Activated CD8-positive, alpha-beta T cell treated with anti-CD3 and anti-CD28 coated beads for 36 hours (primary cell): ENCODE data around the gene EPHA6. TPM values are rescaled to one million over a fixed set of nuclear protein-coding genes. Genes with fewer than 3 reads are reported as not detected.

Experiments
- ATAC-seq: fragments of 200-7000 bp; cut with Tn5 transposase; one replicate; pipeline ENCODE4 v1.10.0; 2021; ENCODE audit warnings: mild to moderate bottlenecking, moderate library complexity
- CTCF ChIA-PET: fragments of 350-600 bp; sonication (Branson Sonifier 250); formaldehyde crosslinking; loops from one replicate; lab custom pipeline; 2021; ENCODE audit warnings: antibody characterized with exemption; lab: Charles Lee
- POLR2A ChIA-PET: fragments of 350-600 bp; sonication (Branson Sonifier 250); formaldehyde crosslinking; loops from one replicate; lab custom pipeline; 2021; ENCODE audit warnings: antibody characterized with exemption; lab: Charles Lee
- DNase-seq: peaks from one replicate; pipeline ENCODE4 v3.0.0-alpha.2; 2020
- H3K27ac Mint-ChIP-seq: one replicate; pipeline ENCODE4 v1.8.0; 2021; ENCODE audit warnings: mild to moderate bottlenecking, mixed read lengths
- H3K27me3 Mint-ChIP-seq: one replicate; pipeline ENCODE4 v1.8.0; 2021; ENCODE audit warnings: mixed read lengths
- H3K36me3 Mint-ChIP-seq: one replicate; pipeline ENCODE4 v1.8.0; 2021; ENCODE audit warnings: low read depth, mixed read lengths
- H3K4me1 Mint-ChIP-seq: one replicate; pipeline ENCODE4 v1.8.0; 2021; ENCODE audit warnings: low read depth, mixed read lengths
- H3K4me3 Mint-ChIP-seq: one replicate; pipeline ENCODE4 v1.8.0; 2021; ENCODE audit warnings: mild to moderate bottlenecking, moderate library complexity, mixed read lengths
- H3K9me3 Mint-ChIP-seq: one replicate; pipeline ENCODE4 v1.8.0; 2021; ENCODE audit warnings: mixed read lengths
- intact Hi-C: fragments of 100-400 bp; cut with micrococcal nuclease; formaldehyde crosslinking; loops from one replicate; pipeline ENCODE4 v1.10.0; 2022
- total RNA-seq, 2 experiments: library from RNA; stranded (reverse); gene quantifications; one replicate each; pipeline ENCODE4 v1.2.3, GENCODE V29; 2021
- TF ChIP-seq, protein P1 (sequence below): fragments of 200-600 bp; IDR thresholded peaks from one replicate; pipeline ENCODE4 v1.8.0; 2022; ENCODE audit warnings: antibody characterized with exemption, mild to moderate bottlenecking

EPHA6 gene
- total RNA-seq, 2 experiments from 2014 or later: not detected

GRCh38 chr3:97076673-97077072 is 262.3 kb downstream of the EPHA6 start:
- Mint-ChIP-seq H3K4me1 (no peaks in the 10 kb centered on the region), H3K9me3 (peaks cover 5% of the 10 kb centered on the region), H3K27ac (no peak overlapping the region), H3K27me3 (no peaks in the 10 kb centered on the region), H3K4me3 (no peak overlapping the region), H3K36me3 (no peaks in the 10 kb centered on the region)
- intact Hi-C loops: no loop called here
- ATAC-seq (no peak), DNase-seq (no peak)
- ChIA-PET POLR2A (no interaction called here), CTCF (no interaction called here)
- TF ChIP-seq, protein P1, sequence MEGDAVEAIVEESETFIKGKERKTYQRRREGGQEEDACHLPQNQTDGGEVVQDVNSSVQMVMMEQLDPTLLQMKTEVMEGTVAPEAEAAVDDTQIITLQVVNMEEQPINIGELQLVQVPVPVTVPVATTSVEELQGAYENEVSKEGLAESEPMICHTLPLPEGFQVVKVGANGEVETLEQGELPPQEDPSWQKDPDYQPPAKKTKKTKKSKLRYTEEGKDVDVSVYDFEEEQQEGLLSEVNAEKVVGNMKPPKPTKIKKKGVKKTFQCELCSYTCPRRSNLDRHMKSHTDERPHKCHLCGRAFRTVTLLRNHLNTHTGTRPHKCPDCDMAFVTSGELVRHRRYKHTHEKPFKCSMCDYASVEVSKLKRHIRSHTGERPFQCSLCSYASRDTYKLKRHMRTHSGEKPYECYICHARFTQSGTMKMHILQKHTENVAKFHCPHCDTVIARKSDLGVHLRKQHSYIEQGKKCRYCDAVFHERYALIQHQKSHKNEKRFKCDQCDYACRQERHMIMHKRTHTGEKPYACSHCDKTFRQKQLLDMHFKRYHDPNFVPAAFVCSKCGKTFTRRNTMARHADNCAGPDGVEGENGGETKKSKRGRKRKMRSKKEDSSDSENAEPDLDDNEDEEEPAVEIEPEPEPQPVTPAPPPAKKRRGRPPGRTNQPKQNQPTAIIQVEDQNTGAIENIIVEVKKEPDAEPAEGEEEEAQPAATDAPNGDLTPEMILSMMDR: no peak

DNA sequence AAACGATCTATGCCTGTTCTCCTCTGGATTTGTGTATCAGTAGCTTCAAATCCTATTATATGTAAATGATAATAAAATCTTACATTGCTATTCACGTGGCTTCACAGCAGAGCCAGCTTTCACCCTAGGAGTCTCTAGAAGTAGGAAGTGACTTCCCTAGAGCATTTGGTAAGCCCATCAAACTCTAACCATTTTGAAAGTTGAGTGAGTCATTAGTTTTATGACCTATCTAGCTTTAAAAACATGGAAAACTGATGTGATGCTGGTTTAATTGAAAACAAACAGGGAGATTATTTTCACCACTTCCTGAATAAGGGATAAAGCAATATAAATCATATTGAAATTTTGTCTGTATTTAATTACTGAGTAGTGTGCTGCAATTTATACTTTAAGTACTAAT is 275.2 kb downstream of the EPHA6 start:
- DNase-seq (no peak), ATAC-seq (no peak)
- H3K27ac Mint-ChIP-seq: no peak overlapping the region
- POLR2A ChIA-PET: no interaction called here
- H3K27me3 Mint-ChIP-seq: no peaks in the 10 kb centered on the region
- no peaks in the 10 kb centered on the region for H3K4me1 Mint-ChIP-seq
- CTCF ChIA-PET: no interaction called here
- peaks cover 3% of the 10 kb centered on the region for H3K9me3 Mint-ChIP-seq
- H3K36me3 Mint-ChIP-seq: no peaks in the 10 kb centered on the region
- no peak overlapping the region for H3K4me3 Mint-ChIP-seq
- TF ChIP-seq, protein P1: no peak
- intact Hi-C loops: no loop called here

DNA sequence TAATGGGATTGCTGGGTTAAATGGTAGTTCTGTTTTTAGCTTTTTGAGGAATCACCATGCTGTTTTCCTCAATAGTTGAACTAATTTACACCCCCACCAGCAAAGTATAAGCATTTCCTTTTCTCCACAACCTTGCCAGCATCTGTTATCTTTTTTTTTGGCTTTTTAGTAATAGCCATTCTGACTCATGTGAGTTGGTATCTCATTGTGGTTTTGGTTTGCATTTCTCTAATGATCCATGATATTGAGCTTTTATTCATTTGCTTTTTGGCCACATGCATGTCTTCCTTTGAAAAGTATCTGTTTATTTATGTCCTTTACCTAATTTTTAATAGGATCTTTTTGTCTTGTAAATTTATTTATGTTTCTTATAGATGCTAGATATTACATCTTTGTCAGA is 288.2 kb downstream of the EPHA6 start:
- intact Hi-C loops: no loop called here
- Mint-ChIP-seq H3K36me3 (no peaks in the 10 kb centered on the region), H3K27me3 (no peaks in the 10 kb centered on the region), H3K4me3 (no peak overlapping the region), H3K9me3 (peaks cover 5% of the 10 kb centered on the region), H3K4me1 (no peaks in the 10 kb centered on the region), H3K27ac (no peak overlapping the region)
- DNase-seq (no peak), ATAC-seq (no peak)
- POLR2A ChIA-PET: no interaction called here
- CTCF ChIA-PET: no interaction called here
- TF ChIP-seq, protein P1: no peak

DNA sequence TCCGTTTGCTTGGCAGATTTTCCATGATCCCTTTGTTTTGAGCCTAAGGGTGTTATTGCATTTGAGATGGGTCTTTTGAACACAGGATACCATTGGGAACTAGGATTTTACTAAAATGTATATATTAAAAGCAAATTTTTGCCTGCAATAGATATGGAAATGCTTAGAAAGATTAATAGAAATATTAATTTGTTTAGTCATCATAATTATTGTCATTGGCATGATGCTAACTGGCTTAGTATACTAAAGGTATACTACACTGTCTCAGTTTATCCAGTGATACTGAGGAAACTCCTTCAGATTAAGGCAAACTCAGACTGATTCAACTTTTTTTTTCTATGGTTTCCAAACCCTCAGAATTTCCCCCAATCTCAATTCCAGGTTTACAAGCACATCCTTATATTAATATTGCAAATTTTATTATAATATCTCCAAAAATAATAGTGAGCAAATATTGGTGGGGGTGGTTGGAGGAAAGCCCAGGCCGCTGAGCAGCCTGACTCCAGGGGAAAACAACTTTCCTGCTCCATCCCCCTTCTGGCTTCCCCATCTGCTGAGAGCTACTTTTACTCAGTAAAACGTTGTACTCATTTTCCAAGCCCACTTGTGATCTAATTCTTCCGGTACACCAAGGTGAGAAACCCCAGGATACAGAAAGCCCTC is 291.7 kb downstream of the EPHA6 start:
- no peak overlapping the region for H3K4me3 Mint-ChIP-seq
- ATAC-seq (no peak), DNase-seq (no peak)
- no peak overlapping the region for H3K27ac Mint-ChIP-seq
- H3K27me3 Mint-ChIP-seq: no peaks in the 10 kb centered on the region
- H3K36me3 Mint-ChIP-seq: no peaks in the 10 kb centered on the region
- POLR2A ChIA-PET: no interaction called here
- H3K9me3 Mint-ChIP-seq: peaks cover 5% of the 10 kb centered on the region
- no peaks in the 10 kb centered on the region for H3K4me1 Mint-ChIP-seq
- intact Hi-C loops: no loop called here
- TF ChIP-seq, protein P1: no peak
- CTCF ChIA-PET: no interaction called here

GRCh38 chr3:97106652-97106989 is 292.2 kb downstream of the EPHA6 start:
- no peaks in the 10 kb centered on the region for H3K36me3 Mint-ChIP-seq
- H3K9me3 Mint-ChIP-seq: peaks cover 5% of the 10 kb centered on the region
- ChIA-PET CTCF (no interaction called here), POLR2A (no interaction called here)
- no peak overlapping the region for H3K4me3 Mint-ChIP-seq
- ATAC-seq: no peak
- no peak for DNase-seq
- no peaks in the 10 kb centered on the region for H3K27me3 Mint-ChIP-seq
- H3K27ac Mint-ChIP-seq: no peak overlapping the region
- intact Hi-C loops: no loop called here
- H3K4me1 Mint-ChIP-seq: no peaks in the 10 kb centered on the region
- TF ChIP-seq, protein P1: no peak
